Glutamatergic neuron (in vitro differentiated cells): ENCODE measurements around the gene VANGL2. TPM values are rescaled to one million over a fixed set of nuclear protein-coding genes. Genes with fewer than 3 reads are reported as not detected.

ENCODE experiments used
- DNase-seq: peaks from one replicate; pipeline ENCODE4 v3.0.0; 2022
- H3K27ac Mint-ChIP-seq: one replicate; pipeline ENCODE4 v1.8.0; 2020; ENCODE audit warnings: mild to moderate bottlenecking, mixed read lengths, inconsistent platforms; ENCODE audit not compliant: unreplicated experiment
- H3K27me3 Mint-ChIP-seq: one replicate; pipeline ENCODE4 v1.8.0; 2020; ENCODE audit warnings: mild to moderate bottlenecking, moderate library complexity, mixed read lengths, inconsistent platforms; ENCODE audit not compliant: unreplicated experiment
- H3K36me3 Mint-ChIP-seq: one replicate; pipeline ENCODE4 v1.8.0; 2020; ENCODE audit warnings: mild to moderate bottlenecking, mixed read lengths, inconsistent platforms; ENCODE audit not compliant: unreplicated experiment
- H3K4me1 Mint-ChIP-seq: one replicate; pipeline ENCODE4 v1.8.0; 2020; ENCODE audit warnings: mild to moderate bottlenecking, low read depth, mixed read lengths, inconsistent platforms; ENCODE audit not compliant: unreplicated experiment
- H3K4me3 Mint-ChIP-seq: one replicate; pipeline ENCODE4 v1.8.0; 2020; ENCODE audit warnings: mild to moderate bottlenecking, mixed read lengths, inconsistent platforms; ENCODE audit not compliant: unreplicated experiment
- H3K9me3 Mint-ChIP-seq: one replicate; pipeline ENCODE4 v1.8.0; 2020; ENCODE audit warnings: mild to moderate bottlenecking, moderate library complexity, mixed read lengths, inconsistent platforms; ENCODE audit not compliant: unreplicated experiment
- CTCF ChIP-seq: fragments of 200-600 bp; sonication (generic); IDR thresholded peaks from one replicate; pipeline ENCODE4 v1.5.0; 2021; ENCODE audit not compliant: partially characterized antibody, unreplicated experiment
- total RNA-seq: library from RNA; stranded (reverse); fragmentation: NEBNext Ultra II Directional; extraction: Animal tissue kit (Norgen Biotek cat#: 25700); gene quantifications from one replicate; pipeline ENCODE4 v1.2.1, GENCODE V29; 2021; ENCODE audit not compliant: unreplicated experiment

Gene VANGL2
- total RNA-seq, 1 donor from 2014 or later, result 79.4 TPM

GRCh38 chr1:160451119-160451858 lies 50.9 kb downstream of the VANGL2 start:
- Mint-ChIP-seq H3K9me3 (peaks cover 2% of the 10 kb centered on the region), H3K4me3 (no peak overlapping the region), H3K4me1 (no peaks in the 10 kb centered on the region), H3K36me3 (no peaks in the 10 kb centered on the region), H3K27ac (no peak overlapping the region), H3K27me3 (no peaks in the 10 kb centered on the region)
- no peak for DNase-seq
- no peak for TF ChIP-seq CTCF

- H3K36me3 Mint-ChIP-seq, result no peaks in the 10 kb centered on the region
- no peak for DNase-seq
- H3K27me3 Mint-ChIP-seq, result no peaks in the 10 kb centered on the region
- peaks cover 2% of the 10 kb centered on the region for H3K9me3 Mint-ChIP-seq
- H3K27ac Mint-ChIP-seq, result no peak overlapping the region
- no peaks in the 10 kb centered on the region for H3K4me1 Mint-ChIP-seq
- no peak for TF ChIP-seq CTCF
- no peak overlapping the region for H3K4me3 Mint-ChIP-seq
These were observed 51.5 kb downstream of the VANGL2 start for GRCh38 chr1:160451859-160452232.

GRCh38 chr1:160453443-160453842 lies 53.1 kb downstream of the VANGL2 start:
- no peak for DNase-seq
- peaks cover 2% of the 10 kb centered on the region for H3K27me3 Mint-ChIP-seq
- no peak overlapping the region for H3K4me3 Mint-ChIP-seq
- no peaks in the 10 kb centered on the region for H3K4me1 Mint-ChIP-seq
- no peaks in the 10 kb centered on the region for H3K36me3 Mint-ChIP-seq
- no peak for TF ChIP-seq CTCF
- H3K27ac Mint-ChIP-seq, result no peak overlapping the region
- H3K9me3 Mint-ChIP-seq, result peaks cover 2% of the 10 kb centered on the region

- H3K27ac Mint-ChIP-seq, result no peak overlapping the region
- no peaks in the 10 kb centered on the region for H3K9me3 Mint-ChIP-seq
- no peak overlapping the region for H3K4me3 Mint-ChIP-seq
- TF ChIP-seq CTCF, result no peak
- H3K36me3 Mint-ChIP-seq, result no peaks in the 10 kb centered on the region
- no peaks in the 10 kb centered on the region for H3K4me1 Mint-ChIP-seq
- DNase-seq, result no peak
- peaks cover 2% of the 10 kb centered on the region for H3K27me3 Mint-ChIP-seq
These were observed 54.2 kb downstream of the VANGL2 start for GRCh38 chr1:160454371-160455152.

- H3K9me3 Mint-ChIP-seq, result no peaks in the 10 kb centered on the region
- H3K4me3 Mint-ChIP-seq, result no peak overlapping the region
- DNase-seq, result no peak
- H3K27ac Mint-ChIP-seq, result no peak overlapping the region
- H3K4me1 Mint-ChIP-seq, result no peaks in the 10 kb centered on the region
- no peak for TF ChIP-seq CTCF
- no peaks in the 10 kb centered on the region for H3K36me3 Mint-ChIP-seq
- peaks cover 2% of the 10 kb centered on the region for H3K27me3 Mint-ChIP-seq
These were observed 54.8 kb downstream of the VANGL2 start for GRCh38 chr1:160455153-160455517.
